SU-DHL-6 (cell line): ENCODE data around the gene CATSPERB.

ENCODE experiments used
- CTCF ChIP-seq: fragments of 200-600 bp; sonication (generic); IDR thresholded peaks from one replicate; pipeline ENCODE4 v1.5.1; 2017; ENCODE audit warnings: antibody characterized with exemption, mild to moderate bottlenecking, low read length, moderate library complexity; ENCODE audit not compliant: insufficient read depth, poor library complexity, severe bottlenecking
- EZH2phosphoT487 ChIP-seq: fragments of 200-600 bp; sonication (generic), shearing (Covaris generic); conservative IDR thresholded peaks from 2 replicates; pipeline ENCODE4 v1.6.1; 2018; ENCODE audit warnings: mild to moderate bottlenecking, antibody characterized with exemption, low read length, moderate library complexity, mixed read lengths

- TF ChIP-seq CTCF (no peak), EZH2phosphoT487 (no peak)
Measured at GRCh38 chr14:91570021-91570420, 161.9 kb downstream of the CATSPERB start.
